Natural killer cell (primary cell): ENCODE data around the gene CCDC102A. TPM values are rescaled to one million over a fixed set of nuclear protein-coding genes. Genes with fewer than 3 reads are reported as not detected.

Experiments used
- ATAC-seq, 3 donors: fragments of 150-1000 bp in 2 of 3; fragments of 200-7000 bp in 1 of 3; cut with Tn5 transposase; 1 replicate in 1 of 3; 2 replicates in 2 of 3; pipeline ENCODE4 v1.10.0; 2021; ENCODE audit warnings: mild to moderate bottlenecking in 2 of 3, moderate library complexity in 2 of 3
- DNase-seq, 2 donors: peaks; one replicate each; pipeline versions ENCODE4 v3.0.0 to v3.0.0-alpha.2; 2013 to 2021; ENCODE audit warnings: mixed read lengths in 1 of 2
- H3K27ac ChIP-seq: one replicate; pipeline ENCODE4 v1.5.1; 2013; ENCODE audit warnings: mild to moderate bottlenecking, low read length
- H3K27me3 ChIP-seq: one replicate; pipeline ENCODE4 v1.6.1; 2013; ENCODE audit warnings: low read length; ENCODE audit not compliant: control insufficient read depth, insufficient read depth
- H3K36me3 ChIP-seq: one replicate; pipeline ENCODE4 v1.6.1; 2013; ENCODE audit warnings: low read length; ENCODE audit not compliant: control insufficient read depth, insufficient read depth
- H3K4me1 ChIP-seq: one replicate; pipeline ENCODE4 v1.6.1; 2013; ENCODE audit warnings: low read length; ENCODE audit not compliant: control insufficient read depth, insufficient read depth
- H3K4me3 ChIP-seq: one replicate; pipeline ENCODE4 v1.5.1; 2013; ENCODE audit warnings: low read length
- H3K9me3 ChIP-seq: one replicate; pipeline ENCODE4 v1.6.1; 2013; ENCODE audit warnings: low read length; ENCODE audit not compliant: control insufficient read depth, insufficient read depth
- H3K27ac Mint-ChIP-seq, 2 donors: one replicate each; pipeline ENCODE4 v1.8.0; 2022; ENCODE audit warnings: mild to moderate bottlenecking in 2 of 2, mixed read lengths in 2 of 2, moderate library complexity in 1 of 2
- H3K27me3 Mint-ChIP-seq, 2 donors: one replicate each; pipeline ENCODE4 v1.8.0; 2022; ENCODE audit warnings: low read depth in 2 of 2, mixed read lengths in 2 of 2
- H3K36me3 Mint-ChIP-seq: one replicate; pipeline ENCODE4 v1.8.0; 2022; ENCODE audit warnings: mixed read lengths
- H3K4me1 Mint-ChIP-seq, 2 donors: one replicate each; pipeline ENCODE4 v1.8.0; 2022; ENCODE audit warnings: mixed read lengths in 2 of 2
- H3K4me3 Mint-ChIP-seq: one replicate; pipeline ENCODE4 v1.8.0; 2022; ENCODE audit warnings: mild to moderate bottlenecking, moderate library complexity, mixed read lengths
- H3K9me3 Mint-ChIP-seq, 2 donors: one replicate each; pipeline ENCODE4 v1.8.0; 2022; ENCODE audit warnings: mixed read lengths in 2 of 2
- CTCF ChIP-seq: fragments of 200-600 bp; IDR thresholded peaks from one replicate; pipeline ENCODE4 v1.8.0; 2022; ENCODE audit warnings: antibody characterized with exemption
- WGBS: methylation state at CpG from one replicate; pipeline ENCODE4 v1.1.7; 2013; ENCODE audit warnings: missing lambda C conversion rate; ENCODE audit not compliant: insufficient coverage; 5-methylcytosine and 5-hydroxymethylcytosine counted together
- intact Hi-C: fragments of 100-400 bp; cut with micrococcal nuclease; formaldehyde crosslinking; loops from one replicate; pipeline ENCODE4 v1.14.2; 2022
- total RNA-seq, 4 donors: library from RNA; stranded (reverse); fragments of 120-200 nt in 1 of 4; gene quantifications; one replicate each; pipeline versions ENCODE4 v1.2.3 to v1.2.4, GENCODE V29; 2013 to 2022

CCDC102A gene
- total RNA-seq, 3 donors from 2014 or later (not counting 1 experiment from before 2014, with no cell fraction given), result 15.5 to 24.4 (median 17.1) TPM

GRCh38 chr16:57556941-57557541 lies 20.7 kb upstream of the CCDC102A start:
- H3K27me3 ChIP-seq, result no peaks in the 10 kb centered on the region
- no peak overlapping the region for H3K4me3 ChIP-seq
- Mint-ChIP-seq H3K4me1 (peaks cover 76 to 90% of the 10 kb centered on the region in 2 donors), H3K4me3 (peak overlapping the region; percentile 76), H3K36me3 (peaks cover 52% of the 10 kb centered on the region), H3K9me3 (peaks cover 2 to 7% of the 10 kb centered on the region in 2 donors), H3K27me3 (no peaks in the 10 kb centered on the region), H3K27ac (peak overlapping the region; percentile 64 to 92)
- ATAC-seq (no peak), DNase-seq (no peak)
- peaks cover 37% of the 10 kb centered on the region for H3K4me1 ChIP-seq
- H3K27ac ChIP-seq, result no peak overlapping the region
- peaks cover 5% of the 10 kb centered on the region for H3K9me3 ChIP-seq
- intact Hi-C loops, result no loop called here
- TF ChIP-seq CTCF, result no peak
- WGBS, result 88% methylated on average over 8 of the region's 8 CpGs
- peaks cover 26% of the 10 kb centered on the region for H3K36me3 ChIP-seq

GRCh38 chr16:57555831-57556230 lies 19.5 kb upstream of the CCDC102A start:
- ATAC-seq (no peak), DNase-seq (no peak)
- Mint-ChIP-seq H3K36me3 (peaks cover 51% of the 10 kb centered on the region), H3K27ac (peak overlapping the region; percentile 64 to 92), H3K9me3 (peaks cover 2 to 4% of the 10 kb centered on the region in 2 donors), H3K4me3 (peak overlapping the region; percentile 76), H3K4me1 (peaks cover 76 to 90% of the 10 kb centered on the region in 2 donors), H3K27me3 (no peaks in the 10 kb centered on the region)
- Histone ChIP-seq H3K4me1 (peaks cover 32% of the 10 kb centered on the region), H3K36me3 (peaks cover 27% of the 10 kb centered on the region), H3K27me3 (no peaks in the 10 kb centered on the region), H3K9me3 (no peaks in the 10 kb centered on the region), H3K27ac (no peak overlapping the region), H3K4me3 (no peak overlapping the region)
- intact Hi-C loops, result no loop called here
- whole genome bisulfite sequencing, result 100% methylated on average over 2 of the region's 3 CpGs
- no peak for TF ChIP-seq CTCF

- Histone ChIP-seq H3K36me3 (peaks cover 24% of the 10 kb centered on the region), H3K9me3 (no peaks in the 10 kb centered on the region), H3K4me3 (no peak overlapping the region), H3K27me3 (no peaks in the 10 kb centered on the region), H3K4me1 (peaks cover 38% of the 10 kb centered on the region), H3K27ac (no peak overlapping the region)
- H3K27me3 Mint-ChIP-seq, result no peaks in the 10 kb centered on the region
- H3K4me1 Mint-ChIP-seq, result peaks cover 78 to 87% of the 10 kb centered on the region in 2 donors
- H3K27ac Mint-ChIP-seq, result peak overlapping the region; percentile 54 to 92
- DNase-seq, result peak in 1 of 2 donors; percentile 46
- intact Hi-C loops, result no loop called here
- H3K36me3 Mint-ChIP-seq, result peaks cover 39% of the 10 kb centered on the region
- H3K9me3 Mint-ChIP-seq, result no peaks in the 10 kb centered on the region
- no peak for TF ChIP-seq CTCF
- peak in 2 of 3 donors; percentile 25 to 74 for ATAC-seq
- H3K4me3 Mint-ChIP-seq, result peak overlapping the region; percentile 21
- 60% methylated on average over 3 of the region's 3 CpGs for WGBS
Observed at GRCh38 chr16:57551057-57551456, 14.7 kb upstream of the CCDC102A start.

- Mint-ChIP-seq H3K27ac (peak overlapping the region; percentile 54 to 92), H3K27me3 (no peaks in the 10 kb centered on the region), H3K4me3 (peak overlapping the region; percentile 77), H3K9me3 (no peaks in the 10 kb centered on the region), H3K4me1 (peaks cover 80 to 87% of the 10 kb centered on the region in 2 donors), H3K36me3 (peaks cover 26% of the 10 kb centered on the region)
- Histone ChIP-seq H3K27ac (peak overlapping the region; percentile 2), H3K4me3 (no peak overlapping the region), H3K27me3 (no peaks in the 10 kb centered on the region), H3K36me3 (peaks cover 25% of the 10 kb centered on the region), H3K4me1 (peaks cover 45% of the 10 kb centered on the region), H3K9me3 (no peaks in the 10 kb centered on the region)
- no peak for TF ChIP-seq CTCF
- intact Hi-C loops, result no loop called here
- DNase-seq (no peak), ATAC-seq (no peak)
Observed at GRCh38 chr16:57549730-57550129, 13.4 kb upstream of the CCDC102A start.
